ENCODE data around the gene UNCX.

The UNCX gene

GRCh38 chr7:1214516-1214915, 18.2 kb upstream of the UNCX start:
- in situ Hi-C loops (cut with MboI; ENCODE audit: low sequenced_read_pairs), result no loop called here

DNA sequence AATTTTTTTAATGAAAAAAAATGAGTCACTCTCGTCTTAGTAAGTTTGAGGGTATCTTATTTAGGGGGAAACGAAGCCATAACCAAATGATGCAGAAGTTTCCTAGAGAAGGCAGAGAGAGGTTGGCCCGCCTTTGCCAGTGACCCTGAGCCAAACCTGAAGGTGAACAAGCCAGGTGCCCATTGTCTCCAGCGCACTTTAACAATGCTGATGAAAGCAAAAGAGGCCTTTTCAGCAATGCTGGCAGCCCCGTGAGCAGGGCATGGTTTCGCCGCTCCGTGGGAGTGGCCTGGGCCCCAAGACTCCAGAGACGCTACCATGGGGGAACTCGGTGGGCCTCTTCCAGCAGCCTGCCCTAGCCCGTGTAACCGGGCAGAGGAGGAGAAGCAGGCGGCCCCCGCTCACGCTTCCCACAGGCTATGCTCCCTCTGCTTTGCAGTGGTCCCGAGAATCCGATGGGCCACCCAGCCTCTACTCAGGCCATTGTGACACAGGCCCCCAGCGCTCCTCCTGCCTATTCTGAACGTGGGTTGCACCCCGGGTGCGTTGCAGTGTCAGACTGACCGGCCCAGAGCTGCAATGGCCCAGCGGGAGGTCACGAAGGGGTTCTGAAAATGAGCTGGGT, 14.0 kb upstream of the UNCX start:
- in situ Hi-C loops (cut with MboI; ENCODE audit: low sequenced_read_pairs), result no loop called here

GRCh38 chr7:1219498-1219897, 13.2 kb upstream of the UNCX start:
- in situ Hi-C loops (cut with MboI; ENCODE audit: low sequenced_read_pairs), result no loop called here

- in situ Hi-C loops (cut with MboI; ENCODE audit: low sequenced_read_pairs), result no loop called here
Observed at GRCh38 chr7:1220000-1220726, 12.5 kb upstream of the UNCX start.

DNA sequence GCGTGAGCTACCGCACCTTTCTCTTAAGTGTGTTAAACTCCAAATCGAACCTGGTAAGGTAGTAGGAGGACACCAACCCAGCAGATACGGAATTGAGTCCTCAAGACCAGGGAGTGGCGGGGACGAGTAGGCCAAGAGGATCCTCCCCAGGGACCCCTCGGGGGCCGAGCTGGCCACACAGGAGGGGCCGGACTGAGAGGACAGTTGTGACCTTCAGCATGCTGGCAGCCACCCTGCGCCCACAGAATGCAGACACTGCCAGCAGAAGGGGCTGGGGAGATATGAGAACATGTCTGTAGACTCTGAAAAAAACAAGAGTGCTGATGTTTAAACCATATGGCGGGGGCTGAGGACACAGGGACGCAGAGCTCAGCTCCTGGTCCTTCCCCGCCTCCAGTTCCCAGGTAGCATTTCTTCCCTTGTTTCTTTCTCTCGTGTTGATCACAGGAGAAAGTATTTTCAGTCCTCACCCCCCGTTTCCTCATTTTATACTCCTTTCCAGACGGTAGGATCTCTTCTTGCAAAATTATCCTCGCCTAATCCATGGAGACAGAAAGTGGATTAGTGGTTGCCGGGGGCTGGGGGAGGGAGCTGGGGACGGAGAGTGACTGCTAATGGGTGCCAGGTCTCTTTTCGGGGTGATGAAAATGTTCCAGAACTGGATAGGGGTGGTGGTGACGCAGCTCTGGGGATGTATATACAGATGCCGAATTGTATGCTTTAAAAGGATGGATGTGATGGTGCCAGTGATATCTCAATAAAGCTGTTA, 11.5 kb upstream of the UNCX start:
- in situ Hi-C loops (cut with MboI; ENCODE audit: low sequenced_read_pairs), result no loop called here

GRCh38 chr7:1223196-1223981, 9.3 kb upstream of the UNCX start:
- in situ Hi-C loops (cut with MboI; ENCODE audit: low sequenced_read_pairs), result no loop called here

GRCh38 chr7:1224086-1224716, 8.5 kb upstream of the UNCX start:
- in situ Hi-C loops (cut with MboI; ENCODE audit: low sequenced_read_pairs), result no loop called here

DNA sequence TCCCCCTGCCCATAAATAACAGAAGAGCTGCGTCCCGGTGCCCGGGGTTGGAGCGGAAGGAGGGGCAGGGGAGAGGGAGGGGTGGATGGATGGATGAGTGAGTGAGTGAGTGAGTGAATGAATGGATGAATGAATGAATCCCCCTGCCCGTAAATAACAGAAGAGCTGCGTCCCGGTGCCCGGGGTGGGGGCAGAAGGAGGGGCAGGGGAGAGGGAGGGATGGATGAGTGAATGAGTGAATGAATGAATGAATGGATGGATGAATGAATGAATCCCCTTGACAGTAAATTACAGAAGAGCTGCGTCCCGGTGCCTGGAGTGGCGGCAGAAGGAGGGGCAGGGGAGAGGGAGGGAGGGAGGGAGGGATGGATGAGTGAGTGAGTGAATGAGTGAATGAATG, 7.6 kb upstream of the UNCX start:
- in situ Hi-C loops (cut with MboI; ENCODE audit: low sequenced_read_pairs), result no loop called here

GRCh38 chr7:1225441-1226185, 7.1 kb upstream of the UNCX start:
- in situ Hi-C loops (cut with MboI; ENCODE audit: low sequenced_read_pairs), result no loop called here

GRCh38 chr7:1226186-1226901, 6.3 kb upstream of the UNCX start:
- in situ Hi-C loops (cut with MboI; ENCODE audit: low sequenced_read_pairs), result no loop called here

GRCh38 chr7:1227071-1227804, 5.4 kb upstream of the UNCX start:
- in situ Hi-C loops (cut with MboI; ENCODE audit: low sequenced_read_pairs), result no loop called here

GRCh38 chr7:1227814-1228544, 4.7 kb upstream of the UNCX start:
- in situ Hi-C loops (cut with MboI; ENCODE audit: low sequenced_read_pairs), result no loop called here

- in situ Hi-C loops (cut with MboI; ENCODE audit: low sequenced_read_pairs), result no loop called here
Observed at GRCh38 chr7:1228545-1229201, 4.0 kb upstream of the UNCX start.

DNA sequence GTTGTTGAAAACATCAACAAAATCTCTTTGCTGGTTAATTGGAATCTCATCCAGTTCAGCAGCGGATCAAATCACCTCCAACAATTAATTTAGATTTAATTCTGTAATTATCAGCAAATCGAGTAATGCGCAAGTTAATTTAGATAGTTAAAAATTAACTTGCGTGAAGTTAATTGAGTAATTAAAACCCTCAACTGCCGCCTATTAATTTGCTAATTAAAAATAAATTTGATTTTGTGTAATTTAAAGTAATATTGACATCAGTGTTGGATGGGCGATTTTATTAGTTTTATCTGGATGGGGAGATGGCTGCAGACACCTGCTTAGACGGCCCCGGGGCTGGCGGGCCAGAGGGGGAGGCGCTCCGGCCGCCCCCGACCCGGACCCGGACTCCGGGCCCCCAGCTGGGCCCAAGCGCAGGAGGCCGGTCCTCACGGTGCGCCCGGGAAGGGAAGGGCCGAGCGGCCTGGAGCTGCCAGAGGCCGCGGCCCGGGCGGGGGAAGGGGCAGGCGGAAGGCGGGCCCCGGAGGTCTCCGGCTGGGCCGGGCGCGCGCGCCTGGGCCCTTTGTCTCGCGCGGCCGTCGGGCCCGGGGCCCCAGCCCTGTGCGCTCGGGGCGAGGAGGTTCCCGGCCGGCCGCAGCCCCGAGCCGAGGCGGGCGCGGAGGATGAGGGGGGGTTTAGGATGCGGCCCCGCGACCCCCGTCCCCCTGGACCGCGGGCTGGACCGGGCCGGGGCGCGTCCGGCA, 3.3 kb upstream of the UNCX start:
- in situ Hi-C loops (cut with MboI; ENCODE audit: low sequenced_read_pairs), result no loop called here

DNA sequence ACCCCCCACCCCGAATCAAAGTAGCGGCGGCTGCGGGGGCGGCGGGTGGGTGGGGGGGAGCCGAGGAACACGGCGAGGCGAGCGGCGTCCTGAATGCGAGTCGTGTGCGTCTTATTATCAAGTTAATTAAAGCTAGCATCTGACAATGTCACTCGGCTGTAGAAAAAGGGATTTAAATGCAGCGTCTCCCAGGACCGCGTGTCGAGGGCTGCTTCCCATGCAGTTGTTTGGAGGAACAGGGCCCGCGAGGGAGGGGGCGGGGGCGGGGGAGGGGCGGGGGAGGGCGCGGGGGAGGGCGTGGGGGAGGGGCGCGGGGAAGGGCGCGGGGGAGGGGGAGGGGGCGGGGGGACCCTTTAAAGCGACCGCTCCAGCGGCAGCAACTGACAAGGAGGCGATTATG, 2.7 kb upstream of the UNCX start:
- in situ Hi-C loops (cut with MboI; ENCODE audit: low sequenced_read_pairs), result no loop called here

GRCh38 chr7:1230411-1231213, 2.1 kb upstream of the UNCX start:
- in situ Hi-C loops (cut with MboI; ENCODE audit: low sequenced_read_pairs), result no loop called here
